Sigmoid colon (tissue), 7 donors: ENCODE data around the gene RGS7. TPM values are rescaled to one million over a fixed set of nuclear protein-coding genes. Genes with fewer than 3 reads are reported as not detected.

ENCODE experiments used
- DNase-seq: peaks from one replicate; pipeline ENCODE4 v3.0.0-alpha.2; 2019
- H3K27ac ChIP-seq, 4 donors: fragments of 200-600 bp; sonication (generic); one replicate each; pipeline ENCODE4 v1.5.1; 2016 to 2019; ENCODE audit warnings: mild to moderate bottlenecking in 1 of 4
- H3K27me3 ChIP-seq, 3 donors: fragments of 200-600 bp; sonication (generic); one replicate each; pipeline ENCODE4 v1.5.1; 2019; ENCODE audit warnings: mild to moderate bottlenecking in 1 of 3
- H3K36me3 ChIP-seq, 4 donors: fragments of 200-600 bp; sonication (generic); one replicate each; pipeline ENCODE4 v1.5.1; 2016 to 2019
- H3K4me1 ChIP-seq, 4 donors: fragments of 200-600 bp; sonication (generic); one replicate each; pipeline ENCODE4 v1.5.1; 2017 to 2019
- H3K4me3 ChIP-seq, 4 donors: fragments of 200-600 bp; sonication (generic); one replicate each; pipeline ENCODE4 v1.5.1; 2017 to 2019; ENCODE audit warnings: mild to moderate bottlenecking in 2 of 4, moderate library complexity in 1 of 4
- H3K9me3 ChIP-seq, 4 donors: fragments of 200-600 bp in 3 of 4; sonication (generic) in 3 of 4; one replicate each; pipeline versions ENCODE4 v1.5.1 to v1.6.1; 2013 to 2019
- CTCF ChIP-seq, 4 experiments: fragments of 450-650 bp in 3 of 4; fragments of 200-600 bp in 1 of 4; IDR thresholded peaks; one replicate each; pipeline ENCODE4 v1.5.1; 2016 to 2019; ENCODE audit warnings: antibody characterized with exemption in 4 of 4, mild to moderate bottlenecking in 3 of 4, moderate library complexity in 2 of 4
- EP300 ChIP-seq, 4 donors: sonication (generic); formaldehyde crosslinking; IDR thresholded peaks; one replicate each; pipeline ENCODE4 v1.6.1; 2017; ENCODE audit warnings: antibody characterized with exemption in 4 of 4
- POLR2A ChIP-seq, 2 donors: fragments of 450-650 bp; IDR thresholded peaks; one replicate each; pipeline ENCODE4 v1.6.1; 2016; ENCODE audit warnings: antibody characterized with exemption in 2 of 2, mild to moderate bottlenecking in 2 of 2, moderate library complexity in 2 of 2
- POLR2AphosphoS5 ChIP-seq, 4 donors: sonication (generic); formaldehyde crosslinking; IDR thresholded peaks; one replicate each; pipeline ENCODE4 v1.6.1; 2017; ENCODE audit warnings: antibody characterized with exemption in 4 of 4
- WGBS, 2 donors: extraction: QIAGEN DNeasy Blood & Tissue Kit; methylation state at CpG; one replicate each; pipeline ENCODE4 v1.1.7; 2013; 5-methylcytosine and 5-hydroxymethylcytosine counted together
- intact Hi-C: fragments of 100-400 bp; cut with DNase I; formaldehyde crosslinking; loops from one replicate; pipeline ENCODE4 v1.15.1; 2023
- polyA plus RNA-seq, 3 donors: library from polyadenylated mRNA; stranded (reverse); fragments of 200-250 nt; gene quantifications; one replicate each; pipeline ENCODE4 v1.2.3, GENCODE V29; 2013
- total RNA-seq, 4 donors: library from RNA; depleted of rRNA; stranded (reverse); fragments of >200 nt; gene quantifications; one replicate each; pipeline ENCODE4 v1.1.0, GENCODE V29; 2016
- donor health status: healthy with polysubstance abuse.
- donor health status: Bipolar disorder and iron deficiency.
- donor health status: healthy.

Gene RGS7
- total and polyA plus RNA-seq, 7 donors = 0.10 to 1.8 (median 0.33) TPM; not detected in 4

- 59 to 73% methylated on average over 6 of the region's 6 CpGs for WGBS, 2 donors
- Histone ChIP-seq H3K27ac (no peak overlapping the region), H3K9me3 (no peaks in the 10 kb centered on the region), H3K36me3 (no peaks in the 10 kb centered on the region), H3K27me3 (no peaks in the 10 kb centered on the region), H3K4me3 (no peak overlapping the region), H3K4me1 (no peaks in the 10 kb centered on the region)
- no peak for DNase-seq
- intact Hi-C loops = no loop called here
- TF ChIP-seq POLR2AphosphoS5 (IDR thresholded peaks at IDR 0.05) (no peak), CTCF (IDR thresholded peaks at IDR 0.05) (no peak), EP300 (IDR thresholded peaks at IDR 0.05) (no peak), POLR2A (IDR thresholded peaks at IDR 0.05) (no peak)
Measured at GRCh38 chr1:240854367-240854766, 502.6 kb downstream of the RGS7 start.

- WGBS, 2 donors = 79 to 89% methylated on average over 2 of the region's 2 CpGs
- Histone ChIP-seq H3K9me3 (no peaks in the 10 kb centered on the region), H3K36me3 (no peaks in the 10 kb centered on the region), H3K27me3 (no peaks in the 10 kb centered on the region), H3K4me1 (no peaks in the 10 kb centered on the region), H3K4me3 (no peak overlapping the region), H3K27ac (no peak overlapping the region)
- TF ChIP-seq POLR2A (IDR thresholded peaks at IDR 0.05) (no peak), EP300 (IDR thresholded peaks at IDR 0.05) (no peak), CTCF (IDR thresholded peaks at IDR 0.05) (no peak), POLR2AphosphoS5 (IDR thresholded peaks at IDR 0.05) (no peak)
- intact Hi-C loops = no loop called here
- no peak for DNase-seq
Measured at GRCh38 chr1:240847325-240847724, 509.7 kb downstream of the RGS7 start.

GRCh38 chr1:240844486-240844885 lies 512.5 kb downstream of the RGS7 start:
- H3K9me3 ChIP-seq = no peaks in the 10 kb centered on the region
- WGBS, 2 donors = 86 to 98% methylated on average over 1 of the region's 1 CpG
- intact Hi-C loops = no loop called here
- no peaks in the 10 kb centered on the region for H3K27me3 ChIP-seq
- H3K4me3 ChIP-seq = no peak overlapping the region
- H3K36me3 ChIP-seq = no peaks in the 10 kb centered on the region
- no peaks in the 10 kb centered on the region for H3K4me1 ChIP-seq
- DNase-seq = no peak
- TF ChIP-seq EP300 (IDR thresholded peaks at IDR 0.05) = no peak
- TF ChIP-seq POLR2A (IDR thresholded peaks at IDR 0.05) = no peak
- no peak for TF ChIP-seq POLR2AphosphoS5 (IDR thresholded peaks at IDR 0.05)
- no peak for TF ChIP-seq CTCF (IDR thresholded peaks at IDR 0.05)
- no peak overlapping the region for H3K27ac ChIP-seq

- H3K36me3 ChIP-seq = no peaks in the 10 kb centered on the region
- H3K4me3 ChIP-seq = no peak overlapping the region
- DNase-seq = no peak
- TF ChIP-seq POLR2AphosphoS5 (IDR thresholded peaks at IDR 0.05) = no peak
- TF ChIP-seq POLR2A (IDR thresholded peaks at IDR 0.05) = no peak
- no peak for TF ChIP-seq CTCF (IDR thresholded peaks at IDR 0.05)
- TF ChIP-seq EP300 (IDR thresholded peaks at IDR 0.05) = no peak
- no peaks in the 10 kb centered on the region for H3K4me1 ChIP-seq
- intact Hi-C loops = no loop called here
- no peak overlapping the region for H3K27ac ChIP-seq
- 47 to 60% methylated on average over 3 of the region's 3 CpGs for WGBS, 2 donors
- no peaks in the 10 kb centered on the region for H3K9me3 ChIP-seq
- no peaks in the 10 kb centered on the region for H3K27me3 ChIP-seq
Measured at GRCh38 chr1:240843798-240844197, 513.2 kb downstream of the RGS7 start.

- H3K36me3 ChIP-seq = no peaks in the 10 kb centered on the region
- DNase-seq = no peak
- H3K4me1 ChIP-seq = no peaks in the 10 kb centered on the region
- no peaks in the 10 kb centered on the region for H3K9me3 ChIP-seq
- TF ChIP-seq POLR2A (IDR thresholded peaks at IDR 0.05) = no peak
- no peak for TF ChIP-seq POLR2AphosphoS5 (IDR thresholded peaks at IDR 0.05)
- no peak for TF ChIP-seq EP300 (IDR thresholded peaks at IDR 0.05)
- no peak for TF ChIP-seq CTCF (IDR thresholded peaks at IDR 0.05)
- intact Hi-C loops = no loop called here
- H3K4me3 ChIP-seq = no peak overlapping the region
- no peak overlapping the region for H3K27ac ChIP-seq
- WGBS, 2 donors = 67 to 81% methylated on average over 1 of the region's 1 CpG
- H3K27me3 ChIP-seq = no peaks in the 10 kb centered on the region
Measured at GRCh38 chr1:240836271-240836670, 520.7 kb downstream of the RGS7 start.
